Measurements from ENCODE around the gene ASPM. TPM values are rescaled to one million over a fixed set of nuclear protein-coding genes. Genes with fewer than 3 reads are reported as not detected.

The ASPM gene, protein sequence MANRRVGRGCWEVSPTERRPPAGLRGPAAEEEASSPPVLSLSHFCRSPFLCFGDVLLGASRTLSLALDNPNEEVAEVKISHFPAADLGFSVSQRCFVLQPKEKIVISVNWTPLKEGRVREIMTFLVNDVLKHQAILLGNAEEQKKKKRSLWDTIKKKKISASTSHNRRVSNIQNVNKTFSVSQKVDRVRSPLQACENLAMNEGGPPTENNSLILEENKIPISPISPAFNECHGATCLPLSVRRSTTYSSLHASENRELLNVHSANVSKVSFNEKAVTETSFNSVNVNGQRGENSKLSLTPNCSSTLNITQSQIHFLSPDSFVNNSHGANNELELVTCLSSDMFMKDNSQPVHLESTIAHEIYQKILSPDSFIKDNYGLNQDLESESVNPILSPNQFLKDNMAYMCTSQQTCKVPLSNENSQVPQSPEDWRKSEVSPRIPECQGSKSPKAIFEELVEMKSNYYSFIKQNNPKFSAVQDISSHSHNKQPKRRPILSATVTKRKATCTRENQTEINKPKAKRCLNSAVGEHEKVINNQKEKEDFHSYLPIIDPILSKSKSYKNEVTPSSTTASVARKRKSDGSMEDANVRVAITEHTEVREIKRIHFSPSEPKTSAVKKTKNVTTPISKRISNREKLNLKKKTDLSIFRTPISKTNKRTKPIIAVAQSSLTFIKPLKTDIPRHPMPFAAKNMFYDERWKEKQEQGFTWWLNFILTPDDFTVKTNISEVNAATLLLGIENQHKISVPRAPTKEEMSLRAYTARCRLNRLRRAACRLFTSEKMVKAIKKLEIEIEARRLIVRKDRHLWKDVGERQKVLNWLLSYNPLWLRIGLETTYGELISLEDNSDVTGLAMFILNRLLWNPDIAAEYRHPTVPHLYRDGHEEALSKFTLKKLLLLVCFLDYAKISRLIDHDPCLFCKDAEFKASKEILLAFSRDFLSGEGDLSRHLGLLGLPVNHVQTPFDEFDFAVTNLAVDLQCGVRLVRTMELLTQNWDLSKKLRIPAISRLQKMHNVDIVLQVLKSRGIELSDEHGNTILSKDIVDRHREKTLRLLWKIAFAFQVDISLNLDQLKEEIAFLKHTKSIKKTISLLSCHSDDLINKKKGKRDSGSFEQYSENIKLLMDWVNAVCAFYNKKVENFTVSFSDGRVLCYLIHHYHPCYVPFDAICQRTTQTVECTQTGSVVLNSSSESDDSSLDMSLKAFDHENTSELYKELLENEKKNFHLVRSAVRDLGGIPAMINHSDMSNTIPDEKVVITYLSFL (N-terminal part only)
- polyA plus RNA-seq, result under 1 TPM; under 0.01 to 0.09 (median 0.07) TPM

DNA sequence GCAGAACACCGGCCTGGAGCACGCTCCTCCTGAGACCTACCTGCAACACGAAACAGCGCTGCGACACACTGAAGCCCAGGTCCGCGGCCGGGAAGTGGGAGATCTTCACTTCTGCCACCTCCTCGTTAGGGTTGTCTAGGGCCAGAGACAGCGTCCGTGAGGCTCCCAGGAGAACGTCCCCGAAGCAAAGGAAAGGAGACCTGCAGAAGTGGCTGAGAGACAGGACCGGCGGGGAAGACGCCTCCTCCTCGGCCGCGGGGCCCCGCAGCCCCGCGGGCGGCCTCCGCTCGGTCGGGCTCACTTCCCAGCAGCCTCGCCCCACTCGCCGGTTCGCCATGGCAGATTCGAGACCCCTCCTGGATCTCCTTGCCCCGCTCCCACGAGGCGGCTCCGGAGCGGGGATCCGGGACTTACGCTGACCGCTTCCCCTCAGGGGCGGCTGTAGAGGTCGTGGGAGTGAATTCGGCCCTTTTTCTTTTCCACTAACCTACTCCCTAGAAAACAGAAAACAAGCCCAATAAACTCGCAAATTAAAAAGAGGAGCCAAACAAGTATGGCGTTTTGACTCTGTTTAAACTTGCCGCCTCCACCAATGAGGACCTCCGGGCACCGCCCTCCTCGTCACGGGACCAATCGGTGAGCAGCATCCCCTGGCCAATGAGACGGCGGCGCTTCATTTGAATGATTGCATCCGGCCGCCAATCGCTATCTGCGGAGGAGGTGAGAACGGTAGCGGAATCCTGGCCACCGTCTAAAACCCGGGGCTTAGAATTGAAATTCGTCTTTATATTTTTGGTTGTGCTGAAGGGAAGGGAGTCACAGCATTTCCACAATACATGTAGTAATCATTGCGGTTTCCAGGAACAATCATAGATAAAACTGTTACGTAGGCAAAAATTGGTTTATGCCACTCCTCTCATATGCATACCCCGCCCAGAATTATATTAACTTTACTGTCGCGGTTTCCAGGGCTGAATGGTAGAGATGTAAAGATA, at the start of gene ASPM:
ASPM (minus strand) TSS at position 569 of the 995 bp plus-strand sequence; CDS start at position 337, 232 bp downstream.
- 0 to 1% (median 1%) methylated on average over 56 to 67 of the region's 67 CpGs for WGBS, 3 donors
- no peak within 1 kb of the TSS for H3K27ac ChIP-seq (ENCODE audit: low read depth, low read length)

DNA sequence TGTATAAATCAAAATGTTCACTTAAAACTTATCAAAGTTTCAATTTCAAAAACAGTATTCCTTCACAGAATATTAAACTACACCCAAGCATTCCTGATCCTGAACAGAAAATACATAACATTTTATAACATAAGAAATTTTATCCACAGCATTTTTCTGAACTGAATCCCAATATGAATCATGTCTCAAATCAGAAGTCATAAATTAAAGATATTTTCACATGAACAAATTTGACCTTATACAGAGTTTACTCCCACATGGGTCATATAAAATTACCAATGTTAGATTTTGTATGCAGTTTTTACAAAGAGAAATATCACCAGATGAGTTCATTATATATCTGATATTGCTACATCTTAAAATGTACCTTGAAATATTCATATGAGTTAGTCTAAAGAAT, 48.6 kb upstream of the ASPM start:
- no peak overlapping the region for H3K27ac ChIP-seq (ENCODE audit: low read depth, low read length)

DNA sequence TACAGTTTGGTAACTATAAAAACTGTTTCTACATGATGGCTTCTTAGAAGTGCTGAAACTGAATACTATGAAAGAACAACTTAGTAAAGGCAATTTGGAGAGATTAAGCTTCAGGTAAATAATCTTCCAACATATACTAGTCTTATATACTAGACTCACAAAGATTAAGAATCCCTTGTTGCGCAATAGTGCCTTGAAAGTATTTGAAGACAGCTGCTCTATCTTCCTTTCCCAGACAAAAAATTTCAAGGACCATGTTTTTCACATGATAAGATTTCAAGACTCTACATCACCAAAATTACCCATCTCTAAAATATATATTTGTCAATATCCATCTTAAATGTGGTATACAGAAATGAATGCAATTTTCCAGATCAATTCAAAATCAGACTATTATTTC, 37.7 kb upstream of the ASPM start:
- WGBS, 3 donors, result 97 to 100% (median 97%) methylated on average over 1 of the region's 1 CpG
- no peak overlapping the region for H3K27ac ChIP-seq (ENCODE audit: low read depth, low read length)

DNA sequence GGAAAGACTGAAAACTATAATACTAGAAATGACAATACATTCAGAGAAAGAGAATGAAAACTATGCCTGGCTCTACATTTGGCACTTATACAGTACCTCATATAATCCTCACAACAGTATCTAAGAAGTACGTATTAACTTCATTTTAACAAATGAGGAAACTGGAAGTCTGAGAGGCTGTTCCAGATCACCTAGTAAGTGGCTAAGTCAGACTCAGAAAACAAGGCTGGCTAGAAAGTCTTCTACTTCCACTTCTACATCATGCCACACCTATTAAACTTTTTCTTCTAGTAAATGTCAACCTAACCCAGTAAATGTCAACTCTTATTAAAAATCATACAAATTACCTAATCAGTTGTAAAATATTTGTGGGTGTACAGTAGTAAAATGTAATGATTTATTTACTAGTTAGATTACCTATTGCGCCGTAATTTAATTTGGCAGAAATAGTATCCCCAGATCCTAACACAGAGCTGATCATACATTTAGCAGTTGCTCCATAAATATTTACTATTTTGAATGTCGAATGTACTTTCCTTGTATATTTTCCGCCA, 36.8 kb upstream of the ASPM start:
- WGBS, 3 donors, result 74 to 89% (median 85%) methylated on average over 5 of the region's 5 CpGs
- H3K27ac ChIP-seq (ENCODE audit: low read depth, low read length), result no peak overlapping the region

DNA sequence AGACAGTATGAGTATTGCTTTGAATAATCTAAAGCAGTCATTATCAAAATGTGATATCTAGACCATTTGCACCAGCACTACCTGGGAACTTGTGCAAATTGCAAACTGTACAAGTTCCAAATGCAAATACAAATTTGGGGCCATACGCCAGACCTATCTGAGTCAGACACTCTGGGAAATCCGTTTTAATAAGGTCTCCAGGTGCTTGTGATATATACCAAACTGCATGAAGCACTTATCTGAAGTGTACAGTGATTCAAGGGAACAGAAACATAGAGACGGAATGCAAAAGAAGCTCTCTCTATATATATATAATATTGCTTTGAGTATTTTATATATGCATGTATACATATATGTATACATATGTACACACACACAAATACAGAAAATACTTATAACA, 36.2 kb upstream of the ASPM start:
- 49 to 94% (median 89%) methylated on average over 3 of the region's 3 CpGs for WGBS, 3 donors
- no peak overlapping the region for H3K27ac ChIP-seq (ENCODE audit: low read depth, low read length)

DNA sequence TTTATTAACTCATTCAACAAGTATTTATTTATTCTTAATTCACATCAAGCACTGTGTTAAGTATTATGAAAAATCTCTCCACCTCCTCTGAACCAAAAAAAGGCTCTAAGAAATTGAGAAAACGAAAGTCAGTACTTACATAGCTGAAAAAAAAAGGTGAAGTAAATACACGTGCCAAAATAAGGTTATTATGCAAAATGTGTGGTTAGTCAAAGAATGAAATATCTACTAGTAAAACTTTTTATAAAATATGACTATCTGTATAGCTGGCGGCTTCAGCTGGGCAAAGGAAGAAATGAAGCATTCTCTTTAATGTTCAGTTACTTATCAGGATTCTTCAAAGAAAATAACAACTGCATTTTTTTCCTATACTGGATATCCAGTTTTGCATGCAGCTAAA, 35.5 kb upstream of the ASPM start:
- H3K27ac ChIP-seq (ENCODE audit: low read depth, low read length), result no peak overlapping the region
- WGBS, 3 donors, result 61 to 71% (median 66%) methylated on average over 3 of the region's 3 CpGs

DNA sequence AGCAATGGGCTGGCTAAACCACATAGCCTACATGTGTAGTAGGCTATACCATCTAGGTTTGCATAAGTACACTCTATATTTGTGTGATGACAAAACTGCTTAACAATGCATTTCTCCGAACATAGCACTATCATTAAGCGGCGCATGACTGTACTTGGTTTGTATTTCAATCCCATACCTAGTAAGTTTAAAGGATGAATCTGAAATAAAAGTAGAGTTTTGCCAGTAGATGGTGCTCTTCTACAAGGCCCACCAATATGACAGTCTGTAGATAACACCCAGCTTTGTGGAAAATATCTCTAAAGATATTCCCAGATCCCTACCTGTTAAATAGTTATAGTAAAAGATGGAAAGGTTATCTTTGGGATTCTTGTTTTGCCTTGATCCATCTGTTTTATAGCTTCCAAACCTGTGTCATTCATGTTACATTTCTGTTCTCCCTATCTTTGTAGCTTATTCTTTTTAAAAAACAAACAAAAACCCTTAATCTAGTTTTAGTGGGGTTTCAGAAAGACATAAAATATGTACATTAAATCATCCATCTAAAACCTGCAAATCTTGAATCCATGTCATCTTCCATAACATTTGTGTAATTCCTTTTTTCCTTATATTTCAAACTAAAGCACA, 33.9 kb upstream of the ASPM start:
- 74 to 79% (median 77%) methylated on average over 3 of the region's 3 CpGs for WGBS, 3 donors
- no peak overlapping the region for H3K27ac ChIP-seq (ENCODE audit: low read depth, low read length)

DNA sequence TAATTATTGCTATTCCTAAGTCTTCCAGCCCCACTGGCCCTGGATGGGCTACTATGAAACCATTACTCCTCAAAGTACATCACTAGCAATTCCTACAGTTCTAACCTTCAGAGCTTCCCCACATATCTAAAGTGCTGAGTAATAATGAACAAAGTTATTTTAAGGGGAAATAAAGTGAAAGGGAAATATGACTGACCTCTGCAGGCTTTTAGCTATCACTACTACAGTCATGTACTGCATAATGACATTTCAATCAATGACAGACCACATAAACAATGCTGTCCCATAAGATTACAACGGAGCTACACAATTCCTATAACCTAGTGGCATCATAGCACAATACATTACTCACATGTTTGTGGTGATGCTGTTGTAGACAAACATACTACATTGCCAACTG, 32.5 kb upstream of the ASPM start:
- H3K27ac ChIP-seq (ENCODE audit: low read depth, low read length), result no peak overlapping the region
- whole genome bisulfite sequencing, 3 donors, result 45 to 67% (median 54%) methylated on average over 1 of the region's 1 CpG

DNA sequence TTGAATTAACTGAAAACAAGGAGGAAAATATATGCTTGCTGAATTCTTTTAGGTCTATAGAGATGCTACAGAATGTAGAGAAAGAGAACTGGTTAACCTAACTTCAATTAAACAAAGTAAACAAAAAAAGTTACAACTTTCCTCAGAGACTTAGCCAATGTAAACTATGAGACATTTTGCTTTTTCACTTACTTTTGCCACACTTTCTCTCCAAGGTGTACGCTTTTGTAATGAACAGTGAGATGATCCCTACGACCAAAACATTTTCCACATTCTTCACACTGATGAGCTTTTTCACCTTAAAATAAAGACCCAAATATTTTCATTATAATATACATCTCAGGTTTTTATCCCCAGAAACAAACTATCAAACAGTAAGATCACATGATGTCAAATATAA, 28.3 kb upstream of the ASPM start:
- no peak overlapping the region for H3K27ac ChIP-seq (ENCODE audit: low read depth, low read length)
- WGBS, 3 donors, result 79 to 94% (median 88%) methylated on average over 2 of the region's 2 CpGs

DNA sequence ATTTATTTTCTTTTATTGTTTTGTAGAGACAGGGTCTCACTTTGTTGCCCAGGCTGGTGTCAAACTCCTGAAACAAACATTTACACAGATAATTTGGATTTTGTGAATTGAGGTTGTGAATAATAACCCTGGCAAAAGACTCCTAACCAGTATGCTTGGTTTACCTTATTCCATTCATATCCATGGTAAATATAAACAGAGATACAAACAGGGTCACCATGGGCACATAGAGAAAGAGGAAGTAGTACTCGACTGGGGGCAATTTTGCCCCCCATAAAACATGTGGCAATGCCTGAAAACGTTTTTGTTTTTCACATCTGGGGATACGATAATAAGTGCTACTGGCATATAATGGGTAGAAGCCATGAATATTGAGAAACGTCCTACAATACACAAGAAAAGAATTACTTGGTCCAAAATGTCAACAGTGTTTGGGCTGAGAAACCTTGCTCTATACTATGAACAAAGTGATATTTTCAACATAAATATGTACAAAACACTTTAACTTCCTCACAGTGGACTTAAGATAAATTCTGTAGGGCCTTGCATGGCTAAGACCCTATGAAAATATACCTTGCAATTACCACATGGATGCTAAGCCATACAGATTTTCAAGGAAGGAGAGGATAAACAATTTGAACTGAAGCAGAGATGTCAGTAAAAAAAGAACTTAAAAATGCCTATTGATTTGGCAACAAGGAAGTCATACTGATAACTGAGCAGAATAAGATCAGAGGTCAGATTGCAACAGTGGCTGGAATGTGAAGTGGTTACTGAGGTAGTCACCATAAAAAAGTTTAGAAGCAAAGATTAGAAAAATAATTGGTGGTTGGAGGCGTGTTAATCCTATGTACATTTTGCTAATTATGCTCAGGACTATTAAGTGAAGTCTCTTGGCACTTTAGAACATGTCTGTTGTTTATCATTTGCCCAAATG, 27.4 kb upstream of the ASPM start:
- no peak overlapping the region for H3K27ac ChIP-seq (ENCODE audit: low read depth, low read length)
- 67 to 74% (median 71%) methylated on average over 5 of the region's 5 CpGs for WGBS, 3 donors

DNA sequence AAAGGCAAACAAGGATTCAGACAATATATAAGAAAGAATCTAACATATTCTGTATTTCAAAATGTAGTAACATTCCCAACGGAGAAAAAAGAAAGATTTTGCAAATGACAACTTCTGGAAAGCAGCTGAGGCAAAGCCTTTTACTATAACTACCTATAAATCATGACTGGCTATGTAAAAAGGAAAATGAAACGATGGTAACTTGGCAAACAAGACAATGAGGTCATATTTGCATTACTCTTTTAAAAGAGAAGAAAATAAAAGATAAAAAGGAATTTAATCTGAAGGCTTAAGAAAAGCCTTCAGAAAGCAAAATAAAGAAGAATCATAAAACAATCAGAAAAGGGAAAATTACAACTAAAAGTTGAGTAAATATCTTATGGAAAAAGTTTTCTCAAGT, 25.1 kb upstream of the ASPM start:
- no peak overlapping the region for H3K27ac ChIP-seq (ENCODE audit: low read depth, low read length)
- 29 to 36% (median 35%) methylated on average over 2 of the region's 2 CpGs for WGBS, 3 donors

DNA sequence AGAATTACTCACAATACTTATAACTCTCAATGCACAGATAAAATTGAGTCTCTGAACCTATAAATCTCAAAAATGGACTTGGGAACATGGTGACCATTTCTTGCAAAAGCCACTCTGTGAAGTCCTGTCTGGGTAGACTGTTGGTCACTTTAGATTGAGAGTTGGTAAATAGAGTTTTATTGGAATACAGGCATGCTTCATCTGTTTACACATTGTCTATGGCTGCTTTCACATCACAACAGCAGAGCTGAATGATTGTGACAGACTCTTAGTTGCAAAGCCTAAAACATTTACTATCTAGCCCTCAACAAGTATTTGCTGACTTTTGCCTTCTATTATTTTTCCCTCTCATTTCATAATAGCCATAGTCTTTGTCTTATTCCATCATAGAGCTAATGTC, 24.1 kb upstream of the ASPM start:
- H3K27ac ChIP-seq (ENCODE audit: low read depth, low read length), result no peak overlapping the region

DNA sequence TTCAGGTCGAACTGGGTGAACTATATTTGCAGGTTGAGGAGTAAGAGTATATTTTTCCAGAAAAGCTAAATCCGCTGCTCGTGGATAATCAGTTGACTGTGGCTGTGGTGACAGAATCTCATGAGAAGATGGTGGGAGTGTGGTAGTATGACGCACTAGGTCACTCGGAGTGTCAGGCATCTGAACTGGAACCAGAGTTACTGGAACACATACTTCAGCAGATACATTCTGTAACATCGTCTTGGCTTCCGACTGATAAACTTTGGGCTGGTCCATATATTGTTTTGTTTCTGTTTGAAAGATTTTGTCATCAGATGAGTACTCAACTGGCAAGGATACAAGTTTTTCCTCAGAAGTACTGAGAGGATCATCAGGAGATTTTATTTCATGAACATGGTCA, 13.0 kb upstream of the ASPM start:
- H3K27ac ChIP-seq (ENCODE audit: low read depth, low read length), result no peak overlapping the region
- 95 to 97% (median 97%) methylated on average over 7 of the region's 7 CpGs for WGBS, 3 donors

DNA sequence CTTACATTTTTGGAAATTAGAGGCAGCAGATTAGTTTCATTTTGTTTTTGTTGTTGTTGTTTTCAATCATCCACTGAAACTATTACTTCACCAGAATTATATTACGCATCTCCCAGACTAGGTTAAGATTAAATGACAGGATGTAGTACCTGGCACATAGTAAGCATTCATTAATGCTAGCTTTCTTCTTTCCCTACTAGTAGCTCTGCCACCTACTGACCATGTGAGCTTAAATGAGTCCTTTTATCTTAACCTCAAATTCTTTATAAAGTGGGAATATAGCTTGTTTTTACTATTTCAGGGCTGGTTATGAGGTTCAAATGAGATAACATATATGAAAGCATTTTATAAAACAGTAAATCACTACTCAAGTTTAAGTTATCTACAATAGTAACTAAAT, 10.2 kb upstream of the ASPM start:
- WGBS, 3 donors, result 85 to 95% (median 94%) methylated on average over 1 of the region's 1 CpG
- H3K27ac ChIP-seq (ENCODE audit: low read depth, low read length), result no peak overlapping the region

DNA sequence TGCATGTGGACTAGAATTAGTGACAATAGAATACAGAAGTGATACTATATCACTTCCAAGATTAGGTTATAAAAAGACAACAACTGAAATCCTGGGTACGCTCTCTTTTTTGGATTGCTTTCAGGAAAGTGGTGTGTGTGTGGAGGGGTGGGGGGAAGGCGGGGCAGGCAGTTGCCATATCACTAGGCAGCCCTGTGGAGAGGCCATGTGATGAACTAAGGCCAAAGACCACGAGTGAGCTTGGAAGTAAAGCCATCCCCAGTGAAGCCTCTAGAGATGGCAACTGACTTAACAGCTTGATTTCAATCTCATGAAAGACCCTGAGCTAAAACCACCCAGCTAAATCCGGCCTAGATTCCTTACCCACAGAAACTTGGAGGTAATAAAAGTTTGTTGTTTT, 6.2 kb upstream of the ASPM start:
- 87 to 92% (median 87%) methylated on average over 4 of the region's 4 CpGs for WGBS, 3 donors

DNA sequence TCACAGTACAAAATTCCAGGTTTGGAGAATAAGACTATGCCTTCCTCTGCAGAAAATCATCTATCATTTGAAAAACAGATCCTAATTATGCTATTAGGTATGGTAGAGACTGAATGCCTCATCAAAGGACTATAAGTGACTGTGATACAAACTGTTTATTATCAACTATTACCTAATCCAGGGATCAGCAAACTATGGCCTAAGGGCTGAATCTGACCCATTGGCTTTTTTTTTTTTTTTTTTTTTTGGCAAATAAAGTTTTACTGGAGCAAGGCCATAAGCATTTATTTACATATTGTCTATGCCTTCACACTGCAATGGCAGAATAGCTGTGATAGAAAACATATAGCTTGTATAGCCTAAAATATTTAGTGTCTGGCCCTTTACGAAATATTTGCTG, 4.7 kb upstream of the ASPM start:
- 90 to 96% (median 92%) methylated on average over 1 of the region's 1 CpG for WGBS, 3 donors
- H3K27ac ChIP-seq (ENCODE audit: low read depth, low read length), result no peak overlapping the region

More for the DNA sequence above, 6.2 kb upstream of the ASPM start:
- no peak overlapping the region for H3K27ac ChIP-seq (ENCODE audit: low read depth, low read length)

All from adipose tissue (tissue), 3 donors.